ENCODE results near the gene GOLT1A. TPM values are rescaled to one million over a fixed set of nuclear protein-coding genes. Genes with fewer than 3 reads are reported as not detected.

Gene GOLT1A
- total RNA-seq, 3 donors from 2014 or later (not counting 1 experiment from before 2014, with no cell fraction given): not detected

DNA sequence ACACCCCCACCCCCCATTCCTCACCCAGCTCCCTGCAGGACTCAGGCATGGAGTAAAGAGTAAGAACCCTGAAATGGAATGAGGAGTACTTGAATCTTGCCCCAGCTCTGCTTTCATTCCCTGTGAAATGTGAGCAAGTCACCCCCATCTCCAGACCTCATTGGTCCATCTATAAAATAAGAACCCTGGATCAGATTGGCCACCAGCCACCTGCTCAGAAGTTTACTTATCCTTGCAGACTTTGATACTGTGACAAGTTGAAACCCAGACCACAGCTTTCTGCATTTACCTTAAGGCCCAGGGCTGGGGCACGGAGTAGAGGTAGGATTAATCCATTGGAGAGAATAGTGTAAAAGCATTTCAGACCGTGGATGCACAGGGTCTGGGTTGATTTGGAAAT lies 19.7 kb downstream of the GOLT1A start:
- no peak for DNase-seq
- TF ChIP-seq CTCF (IDR thresholded peaks at IDR 0.05): no peak
- 88% methylated on average over 2 of the region's 2 CpGs for WGBS (ENCODE audit: insufficient coverage)
- no peaks in the 10 kb centered on the region for H3K36me3 Mint-ChIP-seq
- H3K9me3 ChIP-seq (ENCODE audit: control insufficient read depth, insufficient read depth, low read length): no peaks in the 10 kb centered on the region
- H3K4me3 Mint-ChIP-seq: no peak overlapping the region
- no peak overlapping the region for H3K27ac Mint-ChIP-seq
- H3K27me3 ChIP-seq (ENCODE audit: control insufficient read depth, insufficient read depth, low read length): no peaks in the 10 kb centered on the region
- H3K4me1 Mint-ChIP-seq: peaks cover 0 to 16% of the 10 kb centered on the region in 2 donors
- H3K27me3 Mint-ChIP-seq (ENCODE audit: low read depth in 2 of 2): peaks cover 20 to 24% of the 10 kb centered on the region in 2 donors
- no peaks in the 10 kb centered on the region for H3K36me3 ChIP-seq (ENCODE audit: control insufficient read depth, insufficient read depth, low read length)
- ATAC-seq: no peak
- intact Hi-C loops (cut with micrococcal nuclease): no loop called here
- H3K4me3 ChIP-seq (ENCODE audit: low read length): no peak overlapping the region
- no peak overlapping the region for H3K27ac ChIP-seq (ENCODE audit: low read length)
- H3K9me3 Mint-ChIP-seq: no peaks in the 10 kb centered on the region
- H3K4me1 ChIP-seq (ENCODE audit: control insufficient read depth, insufficient read depth, low read length): peaks cover 13% of the 10 kb centered on the region

DNA sequence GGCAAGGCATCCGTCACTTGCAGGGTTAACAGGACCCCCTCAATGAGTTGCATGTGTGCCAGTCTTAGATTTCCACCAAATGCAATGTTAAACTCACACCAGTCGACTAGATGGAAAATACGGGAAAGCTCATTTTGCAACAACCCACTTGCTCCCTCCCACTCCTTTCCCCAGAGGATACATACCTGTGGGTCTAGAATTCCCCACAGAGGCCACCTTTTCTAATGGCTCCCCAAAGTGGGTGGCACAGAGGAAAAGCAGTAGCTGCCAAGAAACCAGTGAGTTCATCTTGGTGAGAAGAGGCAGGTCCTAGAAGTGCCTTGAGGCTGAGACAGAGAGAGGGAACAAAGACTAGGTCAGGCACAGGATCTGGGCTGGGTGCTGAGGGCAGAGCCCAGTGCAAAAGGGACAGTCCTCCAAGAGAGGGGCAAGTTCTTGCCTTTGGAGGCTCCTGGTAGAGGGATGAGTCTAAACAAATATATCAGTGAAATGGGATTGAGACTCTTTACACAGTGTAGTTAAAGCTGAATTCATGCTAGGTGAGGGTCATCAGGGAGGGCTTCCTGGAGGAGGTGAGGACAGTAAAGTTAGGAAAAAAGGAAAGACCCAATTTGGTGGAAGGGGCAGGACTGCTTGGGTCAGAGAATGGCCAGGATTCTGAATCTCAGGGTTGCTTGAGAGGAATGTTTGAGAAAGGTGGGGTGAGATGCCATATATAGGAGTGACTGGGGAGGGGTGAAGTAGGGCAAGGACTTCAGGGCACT lies 21.0 kb downstream of the GOLT1A start:
- H3K27ac Mint-ChIP-seq: no peak overlapping the region
- no peak for ATAC-seq
- H3K36me3 Mint-ChIP-seq: no peaks in the 10 kb centered on the region
- no peak for TF ChIP-seq CTCF (IDR thresholded peaks at IDR 0.05)
- no peak overlapping the region for H3K4me3 Mint-ChIP-seq
- H3K4me1 Mint-ChIP-seq: peaks cover 0 to 20% of the 10 kb centered on the region in 2 donors
- no peak for DNase-seq
- Histone ChIP-seq H3K9me3 (ENCODE audit: control insufficient read depth, insufficient read depth, low read length) (no peaks in the 10 kb centered on the region), H3K36me3 (ENCODE audit: control insufficient read depth, insufficient read depth, low read length) (no peaks in the 10 kb centered on the region), H3K4me3 (ENCODE audit: low read length) (no peak overlapping the region), H3K4me1 (ENCODE audit: control insufficient read depth, insufficient read depth, low read length) (peaks cover 13% of the 10 kb centered on the region), H3K27me3 (ENCODE audit: control insufficient read depth, insufficient read depth, low read length) (no peaks in the 10 kb centered on the region), H3K27ac (ENCODE audit: low read length) (no peak overlapping the region)
- 86% methylated on average over 3 of the region's 3 CpGs for WGBS (ENCODE audit: insufficient coverage)
- peaks cover 27 to 34% of the 10 kb centered on the region in 2 donors for H3K27me3 Mint-ChIP-seq (ENCODE audit: low read depth in 2 of 2)
- intact Hi-C loops (cut with micrococcal nuclease): no loop called here
- no peaks in the 10 kb centered on the region for H3K9me3 Mint-ChIP-seq

- Mint-ChIP-seq H3K9me3 (no peaks in the 10 kb centered on the region), H3K27ac (no peak overlapping the region), H3K4me3 (no peak overlapping the region), H3K36me3 (no peaks in the 10 kb centered on the region), H3K4me1 (peaks cover 0 to 20% of the 10 kb centered on the region in 2 donors), H3K27me3 (ENCODE audit: low read depth in 2 of 2) (peaks cover 34 to 42% of the 10 kb centered on the region in 2 donors)
- Histone ChIP-seq H3K27ac (ENCODE audit: low read length) (no peak overlapping the region), H3K4me1 (ENCODE audit: control insufficient read depth, insufficient read depth, low read length) (peaks cover 13% of the 10 kb centered on the region), H3K9me3 (ENCODE audit: control insufficient read depth, insufficient read depth, low read length) (no peaks in the 10 kb centered on the region), H3K27me3 (ENCODE audit: control insufficient read depth, insufficient read depth, low read length) (peaks cover 2% of the 10 kb centered on the region), H3K4me3 (ENCODE audit: low read length) (no peak overlapping the region), H3K36me3 (ENCODE audit: control insufficient read depth, insufficient read depth, low read length) (no peaks in the 10 kb centered on the region)
- DNase-seq (no peak), ATAC-seq (no peak)
- intact Hi-C loops (cut with micrococcal nuclease): no loop called here
- no peak for TF ChIP-seq CTCF (IDR thresholded peaks at IDR 0.05)
- WGBS (ENCODE audit: insufficient coverage): 88% methylated on average over 2 of the region's 2 CpGs
Measured at GRCh38 chr1:204192046-204192445, 21.7 kb downstream of the GOLT1A start.

DNA sequence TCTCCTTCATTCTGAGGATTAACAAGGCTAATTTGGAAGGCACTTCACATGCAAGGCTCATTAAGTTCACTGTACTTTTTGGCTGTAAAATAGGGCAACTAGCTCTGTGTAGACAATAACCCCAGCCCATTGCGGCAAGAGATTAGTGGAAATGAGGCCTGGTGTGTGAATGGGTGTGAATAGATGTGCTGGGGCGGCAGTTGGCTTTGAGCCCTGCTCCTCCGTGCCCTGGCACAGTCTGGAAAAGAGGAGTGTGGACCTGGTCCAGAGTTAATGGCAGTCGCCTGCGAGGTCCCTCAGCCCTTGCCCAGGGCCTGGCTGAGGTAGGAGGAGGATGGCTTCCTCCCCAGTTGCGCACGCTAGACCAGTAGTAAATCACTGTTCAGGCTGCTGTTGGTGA lies 22.3 kb downstream of the GOLT1A start:
- peaks cover 13% of the 10 kb centered on the region for H3K4me1 ChIP-seq (ENCODE audit: control insufficient read depth, insufficient read depth, low read length)
- DNase-seq (no peak), ATAC-seq (no peak)
- no peaks in the 10 kb centered on the region for H3K9me3 Mint-ChIP-seq
- H3K36me3 ChIP-seq (ENCODE audit: control insufficient read depth, insufficient read depth, low read length): no peaks in the 10 kb centered on the region
- peaks cover 39 to 47% of the 10 kb centered on the region in 2 donors for H3K27me3 Mint-ChIP-seq (ENCODE audit: low read depth in 2 of 2)
- no peak overlapping the region for H3K27ac Mint-ChIP-seq
- H3K9me3 ChIP-seq (ENCODE audit: control insufficient read depth, insufficient read depth, low read length): no peaks in the 10 kb centered on the region
- TF ChIP-seq CTCF (IDR thresholded peaks at IDR 0.05): no peak
- no peak overlapping the region for H3K27ac ChIP-seq (ENCODE audit: low read length)
- intact Hi-C loops (cut with micrococcal nuclease): no loop called here
- no peaks in the 10 kb centered on the region for H3K36me3 Mint-ChIP-seq
- H3K4me3 Mint-ChIP-seq: no peak overlapping the region
- H3K27me3 ChIP-seq (ENCODE audit: control insufficient read depth, insufficient read depth, low read length): peaks cover 2% of the 10 kb centered on the region
- H3K4me1 Mint-ChIP-seq: peaks cover 0 to 20% of the 10 kb centered on the region in 2 donors
- 89% methylated on average over 7 of the region's 7 CpGs for WGBS (ENCODE audit: insufficient coverage)
- H3K4me3 ChIP-seq (ENCODE audit: low read length): no peak overlapping the region

All from natural killer cell (primary cell).